ENCODE results near the gene SLC19A1.

SLC19A1 gene

DNA sequence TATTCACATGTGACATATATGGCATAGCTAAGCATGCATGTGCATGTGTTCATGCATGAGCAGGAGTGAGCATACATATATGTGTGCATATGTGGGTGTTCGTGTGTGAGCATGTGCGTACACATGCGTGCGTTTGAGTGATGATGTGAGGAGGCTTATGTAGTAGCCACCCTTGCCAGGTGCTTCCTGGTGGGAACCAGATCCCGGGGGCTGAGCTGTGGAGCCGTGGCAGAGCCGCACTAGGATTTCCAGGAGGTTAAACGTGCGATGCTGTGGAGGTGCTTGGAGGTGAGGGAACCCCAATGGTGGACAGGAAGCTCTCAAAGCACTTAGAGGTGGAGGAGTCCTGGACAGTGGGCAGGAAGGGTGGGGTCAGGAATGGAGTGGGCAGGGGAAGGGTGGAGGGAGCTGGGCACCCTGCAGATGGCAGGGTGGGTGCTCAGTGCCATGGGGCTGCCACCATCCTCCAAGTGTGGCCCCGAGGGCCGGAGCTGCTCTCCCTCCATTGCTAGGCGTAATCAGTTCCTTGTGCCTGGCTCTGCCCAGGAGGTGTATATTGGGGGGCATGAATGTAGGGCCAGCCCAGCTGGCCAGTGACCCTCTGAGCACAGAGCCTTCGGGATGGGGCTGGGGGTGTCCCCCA is 88.8 kb downstream of the SLC19A1 start:
- no peak for DNase-seq (ENCODE audit: low spot score)

DNA sequence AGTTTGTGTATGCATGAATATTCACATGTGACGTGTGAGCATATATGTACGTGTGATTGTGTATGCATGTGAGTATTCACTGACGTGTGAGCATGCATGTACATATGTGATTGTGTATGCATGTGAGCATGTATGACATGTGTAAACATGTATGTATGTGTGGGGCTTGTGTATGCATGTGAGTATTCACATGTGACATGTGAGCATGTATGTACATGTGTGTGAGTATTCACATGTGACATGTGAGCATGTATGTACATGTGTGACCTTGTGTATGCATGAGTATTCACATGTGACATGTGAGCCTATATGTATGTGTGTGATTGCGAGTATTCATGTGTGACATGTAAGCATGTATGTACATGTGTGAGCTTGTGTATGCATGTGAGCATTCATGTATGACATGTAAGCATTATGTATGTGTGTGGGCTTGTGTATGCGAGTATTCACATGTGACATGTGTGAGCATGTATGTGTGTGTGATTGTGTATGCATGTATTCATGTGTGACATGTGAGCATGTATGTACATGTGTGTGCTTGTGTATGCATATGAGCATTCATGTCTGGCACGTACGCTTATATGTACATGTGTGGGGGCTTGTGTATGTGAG is 89.4 kb downstream of the SLC19A1 start:
- no peak for DNase-seq (ENCODE audit: low spot score)

GRCh38 chr21:45451771-45452182 is 90.5 kb downstream of the SLC19A1 start:
- no peak for DNase-seq (ENCODE audit: low spot score)

GRCh38 chr21:45451091-45451740 is 91.0 kb downstream of the SLC19A1 start:
- DNase-seq (ENCODE audit: low spot score), result no peak

- no peak for DNase-seq (ENCODE audit: low spot score)
Observed at GRCh38 chr21:45450423-45451090, 91.7 kb downstream of the SLC19A1 start.

DNA sequence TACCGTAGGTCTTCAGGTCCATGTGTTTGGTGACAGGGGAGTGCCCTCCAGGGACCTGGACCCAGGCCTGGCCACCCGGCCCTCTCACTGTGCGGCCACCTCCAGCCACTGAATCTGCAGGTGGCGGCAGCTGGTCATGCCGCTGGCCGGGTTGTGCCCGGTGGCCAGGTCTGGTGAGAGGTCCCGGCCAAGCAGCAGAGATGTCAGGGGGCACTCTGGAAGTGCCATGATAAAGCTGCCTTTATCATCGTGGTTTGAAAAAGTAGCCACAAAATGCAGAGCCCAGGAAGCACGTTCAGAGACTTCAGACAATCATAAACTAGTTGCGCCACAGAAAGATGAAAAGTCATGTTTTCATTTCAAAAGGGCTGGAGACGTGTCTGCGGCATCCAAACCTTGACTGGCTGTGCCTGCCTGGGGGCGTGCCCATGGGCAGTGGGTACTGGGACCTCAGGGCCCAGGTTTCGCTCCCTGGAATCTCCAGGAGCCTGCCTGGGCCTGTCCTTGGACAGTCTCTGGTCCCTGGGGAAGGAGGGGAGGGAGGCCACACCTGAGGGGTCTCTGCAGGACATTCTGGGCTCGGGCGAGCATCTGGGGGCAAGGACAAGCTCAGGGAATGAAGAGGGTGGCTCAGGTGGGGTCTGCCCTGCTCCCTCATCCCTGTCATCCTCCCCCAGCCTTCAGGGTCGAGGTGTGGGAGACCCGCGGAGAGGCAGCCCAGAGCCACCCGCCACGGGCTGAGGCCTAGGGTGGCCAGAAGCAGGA is 92.4 kb downstream of the SLC19A1 start:
- DNase-seq (ENCODE audit: low spot score), result no peak

GRCh38 chr21:45448810-45449657 is 93.2 kb downstream of the SLC19A1 start:
- no peak for DNase-seq (ENCODE audit: low spot score)

GRCh38 chr21:45448283-45448809 is 93.9 kb downstream of the SLC19A1 start:
- DNase-seq (ENCODE audit: low spot score), result no peak
